DND-41 (cell line): ENCODE measurements around the gene ACSL3.

Source experiments
- ATAC-seq: fragments of 200-7000 bp; cut with Tn5 transposase; 3 replicates; pipeline ENCODE4 v1.9.1; 2021; ENCODE audit warnings: low read depth; ENCODE audit not compliant: insufficient read depth
- DNase-seq: peaks from one replicate; pipeline ENCODE4 v3.0.0-alpha.2; 2020
- H2AFZ ChIP-seq: 2 replicates; pipeline ENCODE4 v1.6.0; 2012; ENCODE audit warnings: low read depth, low read length
- H3K27ac ChIP-seq: 2 replicates; pipeline ENCODE4 v1.5.1; 2012; ENCODE audit warnings: low read length, inconsistent platforms
- H3K27me3 ChIP-seq: fragments of 200-600 bp; sonication (generic); 2 replicates; pipeline ENCODE4 v1.6.0; 2012; ENCODE audit warnings: low read length, mild to moderate bottlenecking, inconsistent platforms; ENCODE audit not compliant: insufficient read depth, poor library complexity
- H3K36me3 ChIP-seq: 2 replicates; pipeline ENCODE4 v1.5.1; 2012; ENCODE audit warnings: low read length, inconsistent platforms; ENCODE audit not compliant: insufficient read depth
- H3K4me1 ChIP-seq: 2 replicates; pipeline ENCODE4 v1.5.1; 2012; ENCODE audit warnings: mild to moderate bottlenecking, low read length; ENCODE audit not compliant: insufficient read depth
- H3K4me2 ChIP-seq: 2 replicates; pipeline ENCODE4 v1.6.0; 2012; ENCODE audit warnings: mild to moderate bottlenecking, moderate library complexity, low read length, inconsistent platforms; ENCODE audit not compliant: insufficient read depth
- H3K4me3 ChIP-seq, 2 experiments: fragments of 200-600 bp in 1 of 2; shearing (Covaris generic) in 1 of 2; 2 replicates each; pipeline ENCODE4 v1.5.1; 2012 to 2016; ENCODE audit warnings: inconsistent platforms in 2 of 2, low read length in 2 of 2, mild to moderate bottlenecking in 2 of 2, low read depth in 1 of 2, moderate library complexity in 1 of 2
- H3K79me2 ChIP-seq: 2 replicates; pipeline ENCODE4 v1.6.0; 2012; ENCODE audit warnings: low read length, inconsistent platforms; ENCODE audit not compliant: insufficient read depth
- H3K9ac ChIP-seq: 2 replicates; pipeline ENCODE4 v1.6.0; 2012; ENCODE audit warnings: low read depth, mild to moderate bottlenecking, inconsistent platforms, low read length, moderate library complexity
- H3K9me3 ChIP-seq: 2 replicates; pipeline ENCODE4 v1.5.1; 2012; ENCODE audit warnings: low read length, moderate library complexity, mild to moderate bottlenecking, inconsistent platforms; ENCODE audit not compliant: insufficient read depth, severe bottlenecking
- H4K20me1 ChIP-seq: 2 replicates; pipeline ENCODE4 v1.6.0; 2012; ENCODE audit warnings: low read length; ENCODE audit not compliant: insufficient read depth
- CTCF ChIP-seq: IDR thresholded peaks from 2 replicates; pipeline ENCODE4 v1.5.1; 2012; ENCODE audit warnings: borderline replicate concordance, low read length, moderate library complexity, mild to moderate bottlenecking; ENCODE audit not compliant: poor library complexity, severe bottlenecking; ENCODE audit errors: extremely low read depth
- EZH2 ChIP-seq: IDR thresholded peaks from 3 replicates; pipeline ENCODE4 v1.6.1; 2012; ENCODE audit warnings: borderline replicate concordance, low read depth, mild to moderate bottlenecking, moderate library complexity, low read length, inconsistent platforms; ENCODE audit not compliant: severe bottlenecking

ACSL3 gene

GRCh38 chr2:222939979-222940378 is 79.1 kb downstream of the ACSL3 start:
- H3K4me3 ChIP-seq: no peak overlapping the region
- 0 out of 2 replicates have a peak, but pooled peaks cover 4% of the 10 kb centered on the region for H3K79me2 ChIP-seq
- peaks cover 60% of the 10 kb centered on the region for H3K36me3 ChIP-seq
- no peaks in the 10 kb centered on the region for H3K4me1 ChIP-seq
- no peak overlapping the region for H2AFZ ChIP-seq
- ATAC-seq (no peak), DNase-seq (no peak)
- H3K4me2 ChIP-seq: no peak overlapping the region
- H4K20me1 ChIP-seq: peaks cover 5% of the 10 kb centered on the region; the same call in 1 of the 2 replicates
- no peak overlapping the region for H3K27ac ChIP-seq
- H3K27me3 ChIP-seq: no peaks in the 10 kb centered on the region
- TF ChIP-seq EZH2: no peak
- no peak for TF ChIP-seq CTCF
- H3K9ac ChIP-seq: no peak overlapping the region
- peaks cover 15% of the 10 kb centered on the region for H3K9me3 ChIP-seq

- H3K36me3 ChIP-seq: peaks cover 46% of the 10 kb centered on the region
- peaks cover 14% of the 10 kb centered on the region for H3K9me3 ChIP-seq
- peaks cover 5% of the 10 kb centered on the region; the same call in 1 of the 2 replicates for H4K20me1 ChIP-seq
- no peak overlapping the region for H3K4me2 ChIP-seq
- no peak for DNase-seq
- H3K27me3 ChIP-seq: no peaks in the 10 kb centered on the region
- H3K27ac ChIP-seq: no peak overlapping the region
- no peak overlapping the region for H3K4me3 ChIP-seq
- ATAC-seq: no peak
- 0 out of 2 replicates have a peak, but pooled peaks cover 4% of the 10 kb centered on the region for H3K79me2 ChIP-seq
- H3K9ac ChIP-seq: no peak overlapping the region
- H2AFZ ChIP-seq: no peak overlapping the region
- no peaks in the 10 kb centered on the region for H3K4me1 ChIP-seq
- no peak for TF ChIP-seq CTCF
- no peak for TF ChIP-seq EZH2
Observed at GRCh38 chr2:222941510-222942032, 80.7 kb downstream of the ACSL3 start.

- Histone ChIP-seq H3K36me3 (peaks cover 36% of the 10 kb centered on the region), H3K4me1 (no peaks in the 10 kb centered on the region), H3K4me3 (no peak overlapping the region), H3K27ac (no peak overlapping the region), H2AFZ (no peak overlapping the region), H4K20me1 (peaks cover 5% of the 10 kb centered on the region; the same call in 1 of the 2 replicates), H3K9me3 (peaks cover 5% of the 10 kb centered on the region), H3K4me2 (no peak overlapping the region), H3K9ac (no peak overlapping the region), H3K27me3 (no peaks in the 10 kb centered on the region), H3K79me2 (0 out of 2 replicates have a peak, but pooled peaks cover 4% of the 10 kb centered on the region)
- ATAC-seq (no peak), DNase-seq (no peak)
- TF ChIP-seq EZH2: no peak
- no peak for TF ChIP-seq CTCF
Observed at GRCh38 chr2:222942561-222942960, 81.7 kb downstream of the ACSL3 start.

GRCh38 chr2:222942977-222943376 is 82.1 kb downstream of the ACSL3 start:
- Histone ChIP-seq H2AFZ (no peak overlapping the region), H3K4me2 (no peak overlapping the region)

More at GRCh38 chr2:222942977-222943376, 82.1 kb downstream of the ACSL3 start:
- no peak for TF ChIP-seq CTCF
- no peak for TF ChIP-seq EZH2
- DNase-seq: no peak
- H3K9me3 ChIP-seq: peaks cover under 1% of the 10 kb centered on the region
- H4K20me1 ChIP-seq: peaks cover 5% of the 10 kb centered on the region; the same call in 1 of the 2 replicates
- H3K27me3 ChIP-seq: no peaks in the 10 kb centered on the region
- ATAC-seq: no peak
- H3K79me2 ChIP-seq: 0 out of 2 replicates have a peak, but pooled peaks cover 4% of the 10 kb centered on the region
- H3K27ac ChIP-seq: no peak overlapping the region
- no peaks in the 10 kb centered on the region for H3K4me1 ChIP-seq
- no peak overlapping the region for H3K9ac ChIP-seq
- H3K36me3 ChIP-seq: peaks cover 32% of the 10 kb centered on the region
- no peak overlapping the region for H3K4me3 ChIP-seq
